HUES64 (cell line): ENCODE data around the gene KIF2A.

Experiments used
- H3K27ac ChIP-seq: 2 replicates; pipeline ENCODE4 v1.7.0; 2013; ENCODE audit warnings: low read depth, low read length, inconsistent platforms
- H3K27me3 ChIP-seq: 2 replicates; pipeline ENCODE4 v1.6.1; 2013; ENCODE audit warnings: mild to moderate bottlenecking, low read length; ENCODE audit not compliant: insufficient read depth
- H3K36me3 ChIP-seq: 2 replicates; pipeline ENCODE4 v1.6.1; 2013; ENCODE audit warnings: mild to moderate bottlenecking, low read length; ENCODE audit not compliant: insufficient read depth
- H3K4me1 ChIP-seq: 2 replicates; pipeline ENCODE4 v1.6.1; 2013; ENCODE audit warnings: mild to moderate bottlenecking, low read length, moderate library complexity; ENCODE audit not compliant: insufficient read depth
- H3K4me3 ChIP-seq: 2 replicates; pipeline ENCODE4 v1.5.1; 2013; ENCODE audit warnings: mild to moderate bottlenecking, low read length, moderate library complexity
- H3K9ac ChIP-seq: 2 replicates; pipeline ENCODE4 v1.6.1; 2013; ENCODE audit warnings: mild to moderate bottlenecking, low read depth, low read length
- H3K9me3 ChIP-seq: 2 replicates; pipeline ENCODE4 v1.6.1; 2013; ENCODE audit warnings: low read depth, low read length; ENCODE audit not compliant: insufficient read depth
- WGBS: fragments of 150-250, 120-280 bp; methylation state at CpG from one replicate; pipeline ENCODE4 v1.1.7; 2013; ENCODE audit warnings: missing lambda C conversion rate; 5-methylcytosine and 5-hydroxymethylcytosine counted together

The KIF2A gene

DNA sequence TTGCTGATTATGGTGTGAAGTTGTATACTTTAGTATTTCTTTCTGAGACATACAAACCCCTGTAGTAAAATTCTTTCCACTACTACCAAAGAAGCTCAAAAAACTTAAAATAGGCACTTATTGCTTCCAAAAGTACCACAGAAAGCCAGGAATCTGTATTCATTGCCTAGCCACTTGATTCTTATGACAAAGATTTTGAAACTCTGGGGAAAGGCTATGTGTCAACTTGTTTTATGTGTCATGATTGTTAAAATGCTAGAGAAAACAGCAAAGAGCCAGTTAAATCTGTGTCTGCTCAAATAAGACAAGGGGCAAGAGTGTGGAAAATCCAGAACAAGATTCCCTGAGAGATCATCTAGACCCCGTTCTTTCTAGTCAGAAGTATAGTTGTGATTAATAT, 6.0 kb downstream of the KIF2A start:
- 90% methylated on average over 1 of the region's 1 CpG for WGBS
- Histone ChIP-seq H3K4me3 (no peak overlapping the region), H3K27ac (no peak overlapping the region), H3K9ac (no peak overlapping the region), H3K27me3 (no peaks in the 10 kb centered on the region), H3K4me1 (peaks cover 27% of the 10 kb centered on the region), H3K36me3 (peaks cover 15% of the 10 kb centered on the region), H3K9me3 (no peaks in the 10 kb centered on the region)

DNA sequence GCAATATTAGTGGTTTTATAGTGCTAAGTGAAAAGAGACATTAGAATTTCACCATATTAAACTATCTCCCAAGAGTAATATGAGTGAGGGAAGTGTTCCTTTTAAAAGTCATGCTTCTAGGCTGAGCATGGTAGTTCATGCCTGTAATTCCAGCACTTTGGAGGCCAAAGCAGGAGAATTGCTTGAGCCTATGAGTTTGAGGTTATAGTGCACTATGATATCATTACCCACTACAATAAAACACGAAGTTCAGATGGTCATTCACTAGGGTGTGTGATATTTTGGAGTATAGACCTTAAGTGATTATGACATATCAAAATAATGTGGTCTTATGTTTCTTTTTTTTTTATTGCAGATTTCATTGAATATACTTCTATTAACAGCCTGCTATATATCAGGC, 6.7 kb downstream of the KIF2A start:
- H3K27me3 ChIP-seq: no peaks in the 10 kb centered on the region
- WGBS: no CpG with 5 or more reads among the region's 1 CpG
- H3K4me3 ChIP-seq: no peak overlapping the region
- no peak overlapping the region for H3K27ac ChIP-seq
- H3K36me3 ChIP-seq: peaks cover 15% of the 10 kb centered on the region
- H3K9me3 ChIP-seq: no peaks in the 10 kb centered on the region
- no peak overlapping the region for H3K9ac ChIP-seq
- H3K4me1 ChIP-seq: peaks cover 27% of the 10 kb centered on the region

DNA sequence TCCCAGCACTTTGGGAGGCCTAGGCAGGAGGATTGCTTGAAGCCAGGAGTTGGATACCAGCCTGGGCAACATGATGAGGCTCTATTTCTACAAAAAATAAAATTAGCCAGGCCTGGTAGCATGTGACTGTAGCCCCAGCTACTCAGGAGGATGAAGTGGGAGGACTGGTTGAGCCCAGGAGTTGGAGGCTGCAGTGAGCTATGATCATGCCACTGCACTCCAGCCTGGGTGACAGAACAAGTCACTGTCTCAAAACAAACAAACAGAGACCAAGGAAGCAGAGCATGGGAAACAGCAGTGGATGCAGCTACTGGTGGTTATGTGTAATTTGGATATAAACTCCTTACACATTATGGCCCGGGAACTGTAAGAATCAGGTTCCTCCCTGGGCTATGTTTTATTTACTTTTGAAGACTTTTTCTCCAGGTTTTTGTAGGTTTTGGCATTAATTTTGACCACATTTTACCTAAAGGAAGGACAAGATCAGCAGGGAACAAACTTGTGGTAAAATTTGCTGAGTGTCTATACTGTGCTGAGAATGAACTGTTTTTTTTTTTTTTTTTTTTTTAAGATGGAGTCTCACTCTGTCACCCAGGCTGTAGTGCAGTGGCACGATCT, 8.3 kb downstream of the KIF2A start:
- H3K9ac ChIP-seq: no peak overlapping the region
- H3K9me3 ChIP-seq: no peaks in the 10 kb centered on the region
- H3K4me1 ChIP-seq: peaks cover 23% of the 10 kb centered on the region; the same call in 1 of the 2 replicates
- no peaks in the 10 kb centered on the region for H3K27me3 ChIP-seq
- H3K27ac ChIP-seq: no peak overlapping the region
- H3K4me3 ChIP-seq: no peak overlapping the region
- H3K36me3 ChIP-seq: peaks cover 7% of the 10 kb centered on the region
- WGBS: 98% methylated on average over 2 of the region's 2 CpGs

DNA sequence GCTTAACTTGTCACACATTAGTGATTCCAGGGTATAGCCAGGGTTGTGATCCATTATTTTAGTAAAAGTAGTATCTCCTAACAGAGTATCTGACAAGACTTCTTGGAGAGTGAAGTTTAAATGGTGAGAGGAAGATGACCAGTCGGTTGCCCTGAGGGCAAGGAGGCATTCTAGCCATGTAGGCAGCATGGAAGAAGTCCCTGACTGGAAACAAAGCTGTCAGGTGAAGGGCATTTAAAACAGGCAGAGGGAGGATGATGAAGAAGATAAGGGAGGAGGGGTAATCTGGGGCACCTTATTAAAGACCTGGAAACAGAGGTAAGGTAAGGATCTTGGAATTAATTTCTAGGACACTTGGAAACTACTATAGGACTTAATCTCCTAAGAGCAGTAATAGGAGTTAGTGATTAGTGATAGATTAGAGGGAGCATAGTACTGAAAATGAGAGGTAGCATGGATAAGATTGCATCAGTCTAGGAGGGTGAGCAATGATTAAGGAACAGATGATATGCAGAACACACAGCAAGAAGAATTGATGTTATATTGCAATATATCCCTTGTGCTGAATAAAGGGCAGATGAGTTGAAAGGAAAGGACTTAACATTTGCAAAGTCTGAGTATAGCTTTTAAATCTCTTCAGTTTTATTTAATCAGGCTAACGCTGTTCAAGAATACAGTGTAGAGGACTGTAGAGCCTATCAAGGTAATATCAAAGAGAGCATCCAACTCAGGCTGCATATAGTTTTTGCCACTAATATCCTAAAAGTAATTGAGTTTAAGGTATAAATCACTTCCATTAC, 9.6 kb downstream of the KIF2A start:
- no peak overlapping the region for H3K9ac ChIP-seq
- WGBS: 87% methylated on average over 2 of the region's 2 CpGs
- no peaks in the 10 kb centered on the region for H3K27me3 ChIP-seq
- no peaks in the 10 kb centered on the region for H3K36me3 ChIP-seq
- H3K4me1 ChIP-seq: peaks cover 21% of the 10 kb centered on the region; the same call in 1 of the 2 replicates
- H3K27ac ChIP-seq: no peak overlapping the region
- H3K9me3 ChIP-seq: no peaks in the 10 kb centered on the region
- no peak overlapping the region for H3K4me3 ChIP-seq

DNA sequence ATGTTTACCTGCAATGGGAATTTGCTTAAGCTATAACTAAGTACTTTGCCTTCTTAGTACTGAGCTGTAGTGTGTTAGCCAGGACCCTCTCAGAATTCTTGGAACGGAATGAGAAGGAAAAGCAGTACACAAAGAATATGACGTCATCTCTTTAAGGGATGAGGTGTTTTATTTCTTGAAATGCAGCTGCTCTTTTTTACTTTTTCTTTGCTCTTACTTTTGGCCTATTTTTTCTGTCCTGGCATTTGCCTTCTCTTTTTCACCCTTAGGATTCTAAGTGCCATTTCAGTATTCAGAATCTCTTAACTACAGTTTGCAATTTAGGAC, 10.1 kb downstream of the KIF2A start:
- Histone ChIP-seq H3K4me3 (no peak overlapping the region), H3K27me3 (no peaks in the 10 kb centered on the region), H3K36me3 (no peaks in the 10 kb centered on the region), H3K4me1 (peaks cover 16% of the 10 kb centered on the region; the same call in 1 of the 2 replicates), H3K9me3 (no peaks in the 10 kb centered on the region), H3K9ac (no peak overlapping the region), H3K27ac (no peak overlapping the region)
- WGBS: 39% methylated on average over 2 of the region's 2 CpGs

DNA sequence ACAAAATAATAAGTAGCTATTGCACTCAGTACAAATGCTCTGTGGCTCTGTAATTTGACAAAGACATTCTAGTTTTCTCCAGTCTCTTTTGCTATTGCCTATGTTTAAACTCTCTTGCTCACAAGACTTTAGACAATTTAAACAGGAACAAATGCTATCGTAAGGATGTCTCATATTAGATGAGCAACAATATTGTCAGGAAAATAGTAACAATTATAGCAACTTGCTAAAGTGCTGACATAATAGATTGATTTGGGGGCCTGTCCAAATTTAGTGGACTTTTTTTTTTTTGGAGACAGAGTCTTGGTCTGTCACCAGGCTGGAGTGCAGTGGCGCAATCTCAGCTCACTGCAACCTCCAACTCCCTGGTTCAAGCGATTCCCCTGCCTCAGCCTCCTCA, 11.8 kb downstream of the KIF2A start:
- H3K27ac ChIP-seq: no peak overlapping the region
- H3K36me3 ChIP-seq: peaks cover 6% of the 10 kb centered on the region; the same call in 1 of the 2 replicates
- H3K4me3 ChIP-seq: no peak overlapping the region
- no peaks in the 10 kb centered on the region for H3K9me3 ChIP-seq
- H3K9ac ChIP-seq: no peak overlapping the region
- WGBS: 94% methylated on average over 2 of the region's 3 CpGs
- no peaks in the 10 kb centered on the region for H3K27me3 ChIP-seq
- H3K4me1 ChIP-seq: peaks cover 13% of the 10 kb centered on the region; the same call in 1 of the 2 replicates

DNA sequence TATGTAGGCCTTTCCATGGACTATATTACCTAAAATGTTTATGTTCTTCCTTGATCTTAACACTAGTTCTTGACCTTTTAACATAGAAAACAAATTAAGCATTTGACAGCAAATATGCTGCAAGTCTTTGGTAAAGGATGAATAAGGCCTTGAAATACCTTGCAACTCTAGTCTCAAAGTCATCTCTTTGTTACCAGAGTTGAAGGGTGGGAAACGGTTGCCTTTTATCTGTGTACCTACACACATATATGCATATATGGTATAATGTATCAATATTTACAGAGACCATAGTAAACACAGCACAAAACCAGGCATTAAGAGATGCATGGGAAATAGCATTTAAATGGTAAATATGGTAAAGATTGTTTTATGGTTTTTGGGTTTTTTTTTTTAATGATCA, 16.5 kb downstream of the KIF2A start:
- H3K27ac ChIP-seq: no peak overlapping the region
- no CpG with 5 or more reads among the region's 1 CpG for WGBS
- H3K4me3 ChIP-seq: no peak overlapping the region
- H3K9ac ChIP-seq: no peak overlapping the region
- H3K36me3 ChIP-seq: peaks cover 6% of the 10 kb centered on the region; the same call in 1 of the 2 replicates
- no peaks in the 10 kb centered on the region for H3K9me3 ChIP-seq
- no peaks in the 10 kb centered on the region for H3K27me3 ChIP-seq
- 0 out of 2 replicates have a peak, but pooled peaks cover 3% of the 10 kb centered on the region for H3K4me1 ChIP-seq

DNA sequence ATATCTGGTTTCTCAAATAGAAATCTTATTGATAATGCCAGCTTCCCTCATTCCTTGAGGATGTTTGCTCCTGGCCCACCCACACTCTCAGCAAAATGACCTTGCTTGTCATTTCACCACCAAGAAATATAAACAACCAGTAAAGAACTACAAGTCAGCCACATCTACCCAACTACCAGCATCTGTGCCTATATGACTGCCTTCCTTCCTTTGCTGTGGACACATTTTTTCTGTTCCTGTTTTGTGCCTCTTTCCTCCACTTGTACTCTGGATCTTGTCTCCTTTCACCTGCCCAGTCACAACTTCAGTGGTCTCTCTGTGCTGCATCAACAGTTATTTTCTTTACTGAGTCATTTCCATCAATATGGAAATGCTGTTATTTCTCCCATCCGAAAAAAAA, 20.3 kb downstream of the KIF2A start:
- H3K27ac ChIP-seq: no peak overlapping the region
- H3K9me3 ChIP-seq: no peaks in the 10 kb centered on the region
- H3K9ac ChIP-seq: no peak overlapping the region
- H3K4me1 ChIP-seq: 0 out of 2 replicates have a peak, but pooled peaks cover 3% of the 10 kb centered on the region
- H3K27me3 ChIP-seq: no peaks in the 10 kb centered on the region
- no peak overlapping the region for H3K4me3 ChIP-seq
- WGBS: 91% methylated on average over 1 of the region's 1 CpG
- peaks cover 6% of the 10 kb centered on the region; the same call in 1 of the 2 replicates for H3K36me3 ChIP-seq

DNA sequence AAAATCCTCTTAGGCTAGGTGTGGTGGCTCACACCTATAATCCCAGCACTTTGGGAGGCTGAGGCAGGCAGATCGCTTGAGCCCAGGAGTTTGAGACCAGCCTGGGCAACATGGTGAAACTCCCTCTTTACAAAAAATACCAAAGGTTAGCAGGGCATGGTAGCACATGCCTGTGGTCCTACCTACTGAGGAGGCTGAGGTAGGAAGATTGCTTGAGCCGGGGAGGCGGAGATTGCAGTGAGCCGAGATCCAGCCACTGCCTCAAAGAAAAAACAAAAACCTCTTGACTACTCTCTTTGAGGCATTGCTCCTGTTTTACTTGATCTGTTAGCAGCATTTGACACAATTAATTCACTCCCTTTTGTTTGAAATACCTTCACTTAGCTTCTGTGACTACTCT, 20.7 kb downstream of the KIF2A start:
- WGBS: 84% methylated on average over 4 of the region's 4 CpGs
- Histone ChIP-seq H3K4me3 (no peak overlapping the region), H3K9me3 (no peaks in the 10 kb centered on the region), H3K36me3 (peaks cover 4% of the 10 kb centered on the region; the same call in 1 of the 2 replicates), H3K4me1 (0 out of 2 replicates have a peak, but pooled peaks cover 3% of the 10 kb centered on the region), H3K9ac (no peak overlapping the region), H3K27ac (no peak overlapping the region), H3K27me3 (no peaks in the 10 kb centered on the region)

DNA sequence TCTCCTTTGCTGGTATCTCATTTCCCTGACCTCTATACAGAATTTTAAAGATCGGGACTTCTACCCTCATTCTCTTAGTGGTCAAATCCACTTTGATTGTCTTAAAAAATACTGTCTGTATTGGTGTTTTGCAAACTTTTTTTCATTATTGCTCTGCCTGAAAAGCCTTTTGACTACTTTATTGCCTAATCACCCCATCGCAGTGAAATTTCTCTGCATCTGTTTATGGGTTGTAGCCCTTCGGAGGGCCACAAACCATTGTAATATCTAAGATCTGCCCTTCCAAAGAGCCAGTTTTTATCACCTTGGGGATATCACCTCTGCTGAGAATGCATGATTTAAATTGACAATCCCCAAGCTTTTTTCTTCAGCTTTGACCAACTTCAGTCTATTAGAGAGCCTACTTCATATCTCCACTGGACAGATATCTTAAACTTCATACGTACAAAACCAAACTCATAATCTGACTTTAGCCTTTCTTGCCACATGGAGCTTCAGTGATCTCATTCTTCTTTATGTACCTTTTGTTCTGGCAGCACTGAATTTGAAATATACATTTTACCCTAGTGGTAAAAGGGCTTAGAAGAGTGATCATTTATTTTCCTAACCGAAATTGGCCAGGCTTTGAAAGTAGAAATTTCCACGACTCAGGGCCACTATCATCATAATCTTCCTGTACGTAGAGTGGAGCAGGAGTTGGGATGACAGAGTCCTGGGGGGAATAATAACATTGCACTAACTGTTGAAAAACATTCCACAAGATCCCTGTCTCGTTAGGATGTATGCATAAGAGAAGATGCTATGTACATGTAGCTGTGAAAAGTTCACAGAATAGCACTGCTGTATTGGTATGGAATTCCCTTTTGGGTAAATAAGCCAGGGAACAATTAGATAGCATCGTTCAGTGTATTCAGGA, 21.4 kb downstream of the KIF2A start:
- no peak overlapping the region for H3K27ac ChIP-seq
- no peaks in the 10 kb centered on the region for H3K27me3 ChIP-seq
- no peak overlapping the region for H3K9ac ChIP-seq
- H3K4me3 ChIP-seq: no peak overlapping the region
- H3K36me3 ChIP-seq: no peaks in the 10 kb centered on the region
- 0 out of 2 replicates have a peak, but pooled peaks cover 3% of the 10 kb centered on the region for H3K4me1 ChIP-seq
- H3K9me3 ChIP-seq: no peaks in the 10 kb centered on the region
- 91% methylated on average over 9 of the region's 9 CpGs for WGBS
